Measurements from ENCODE around the gene NOS2. TPM values are rescaled to one million over a fixed set of nuclear protein-coding genes. Genes with fewer than 3 reads are reported as not detected.
A peak's percentile ranks its signal among the peaks of the same experiment; 100 is the strongest.
"Not testable (repeated sequence)": the region's sequence is repeated elsewhere in the genome, so short reads cannot be mapped to it uniquely, and the experiment has no call there.

Gene NOS2
- total RNA-seq, 1 donor from 2014 or later, result 1.0 TPM

DNA sequence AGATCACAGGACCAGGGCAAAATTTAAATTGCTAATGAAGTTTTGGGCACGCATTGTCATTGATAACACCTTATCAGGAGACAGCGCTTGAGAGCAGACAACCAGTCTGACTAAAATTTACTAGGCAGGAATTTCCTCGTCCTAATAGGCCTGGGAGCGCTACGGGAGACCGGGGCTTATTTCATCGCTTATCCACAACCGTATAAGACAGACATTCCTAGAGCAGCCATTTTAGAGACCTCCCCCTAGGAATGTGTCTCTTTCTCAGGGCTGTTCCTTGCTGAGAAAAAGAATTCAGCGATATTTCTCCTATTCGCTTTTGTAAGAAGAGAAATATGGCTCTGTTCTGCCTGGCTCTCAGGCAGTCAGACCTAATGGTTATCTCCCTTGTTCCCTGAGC lies 21.8 kb upstream of the NOS2 start:
- H3K4me1 ChIP-seq (ENCODE audit: control insufficient read depth in 3 of 3, insufficient read depth in 3 of 3, low read length in 3 of 3); H3K4me3 ChIP-seq (ENCODE audit: low read length in 3 of 3); H3K36me3 ChIP-seq (ENCODE audit: control insufficient read depth in 3 of 3, insufficient read depth in 3 of 3, low read length in 3 of 3); H3K9ac ChIP-seq (ENCODE audit: low read depth in 1 of 3, low read length in 3 of 3); H3K27me3 ChIP-seq (ENCODE audit: control insufficient read depth in 3 of 3, insufficient read depth in 3 of 3, low read length in 3 of 3); H3K27ac ChIP-seq (ENCODE audit: low read depth, low read length); H3K9me3 ChIP-seq (ENCODE audit: control insufficient read depth in 3 of 3, low read length in 3 of 3): not testable (repeated sequence)

DNA sequence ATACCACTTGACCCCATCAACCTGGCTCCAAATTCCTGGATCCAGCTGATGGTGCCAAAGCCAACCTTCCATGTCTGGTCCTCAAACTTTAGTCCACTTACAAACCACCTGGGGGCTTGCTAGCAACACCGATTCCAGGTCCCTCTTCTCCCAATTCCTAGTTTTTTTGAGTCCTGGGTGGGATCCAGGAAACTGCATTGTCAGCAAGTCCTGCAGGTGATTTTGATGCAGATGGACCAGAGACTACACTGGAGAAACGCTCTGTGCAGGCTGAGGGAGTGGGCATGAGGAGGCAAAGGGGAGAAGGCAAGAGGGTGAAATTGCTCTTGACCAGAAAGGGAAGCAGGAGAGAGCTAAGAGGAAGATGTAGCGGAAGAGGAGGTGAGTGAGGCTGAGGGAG lies 21.0 kb upstream of the NOS2 start:
- H3K9ac ChIP-seq (ENCODE audit: low read depth in 1 of 3, low read length in 3 of 3), result no peak overlapping the region

DNA sequence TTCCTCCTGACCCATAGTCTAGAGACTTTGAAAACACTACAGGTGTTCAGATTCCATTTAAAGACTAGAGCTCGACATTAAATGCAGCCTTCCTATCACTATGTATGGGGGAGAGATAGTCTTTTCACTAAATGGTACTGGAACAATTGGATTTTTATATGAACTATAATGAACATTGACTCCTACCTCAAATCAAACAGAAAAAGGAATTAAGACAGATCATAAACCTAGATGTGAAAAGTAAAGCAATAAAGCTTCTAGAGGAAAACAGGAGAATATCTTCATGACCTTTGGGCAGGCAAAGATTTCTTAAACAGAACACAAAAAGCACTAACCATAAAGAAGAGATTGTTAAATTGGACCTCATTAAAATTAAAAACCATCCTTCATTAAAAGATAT lies 18.8 kb upstream of the NOS2 start:
- Histone ChIP-seq H3K27ac (ENCODE audit: low read depth, low read length) (peak overlapping the region; percentile 54), H3K9ac (ENCODE audit: low read depth in 1 of 3, low read length in 3 of 3) (no peak overlapping the region)

More for the DNA sequence above, 21.0 kb upstream of the NOS2 start:
- peaks cover 4 to 6% (median 4%) of the 10 kb centered on the region in 3 donors for H3K4me1 ChIP-seq (ENCODE audit: control insufficient read depth in 3 of 3, insufficient read depth in 3 of 3, low read length in 3 of 3)
- no peaks in the 10 kb centered on the region for H3K27me3 ChIP-seq (ENCODE audit: control insufficient read depth in 3 of 3, insufficient read depth in 3 of 3, low read length in 3 of 3)
- H3K9me3 ChIP-seq (ENCODE audit: control insufficient read depth in 3 of 3, low read length in 3 of 3), result peaks cover 0 to 3% (median 2%) of the 10 kb centered on the region in 3 donors
- H3K4me3 ChIP-seq (ENCODE audit: low read length in 3 of 3), result no peak overlapping the region
- no peaks in the 10 kb centered on the region for H3K36me3 ChIP-seq (ENCODE audit: control insufficient read depth in 3 of 3, insufficient read depth in 3 of 3, low read length in 3 of 3)
- H3K27ac ChIP-seq (ENCODE audit: low read depth, low read length), result no peak overlapping the region

DNA sequence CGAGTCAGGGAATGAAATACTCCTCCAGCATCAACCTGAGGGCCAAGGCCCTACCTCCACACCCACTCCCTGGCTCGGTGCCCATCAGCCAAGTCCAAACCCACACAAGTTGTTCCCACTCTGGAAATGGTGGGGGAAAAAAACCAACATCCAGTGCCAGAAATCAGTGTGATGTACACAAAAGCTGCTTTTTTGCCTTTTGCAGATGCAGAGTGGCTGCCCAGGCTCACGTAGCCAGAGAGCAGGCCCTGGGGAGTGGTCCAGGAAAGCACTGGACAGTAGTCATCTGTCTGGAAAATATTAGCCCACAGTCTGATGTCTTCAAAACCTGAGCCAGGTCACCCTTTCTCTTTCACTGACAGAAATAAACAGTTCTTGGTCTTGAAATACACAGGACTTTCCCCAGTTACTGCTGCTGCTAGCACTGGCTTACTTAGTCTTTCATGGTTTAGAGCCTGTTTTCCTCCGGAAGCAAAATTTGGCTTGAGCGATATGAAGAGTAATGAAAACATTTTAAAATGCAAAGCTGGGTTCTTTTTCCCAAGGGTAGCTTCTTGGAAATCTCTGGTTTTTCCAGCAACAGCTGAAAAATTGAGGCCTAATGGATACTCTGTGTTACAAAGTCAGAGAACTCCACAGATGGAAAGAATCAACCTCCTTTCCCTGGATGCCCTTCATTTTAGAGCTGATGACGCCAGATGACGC lies 18.2 kb upstream of the NOS2 start:
- Histone ChIP-seq H3K27ac (ENCODE audit: low read depth, low read length) (peak overlapping the region; percentile 54), H3K9me3 (ENCODE audit: control insufficient read depth in 3 of 3, low read length in 3 of 3) (peaks cover 0 to 3% (median 2%) of the 10 kb centered on the region in 3 donors), H3K36me3 (ENCODE audit: control insufficient read depth in 3 of 3, insufficient read depth in 3 of 3, low read length in 3 of 3) (no peaks in the 10 kb centered on the region), H3K4me1 (ENCODE audit: control insufficient read depth in 3 of 3, insufficient read depth in 3 of 3, low read length in 3 of 3) (peaks cover 4 to 6% (median 4%) of the 10 kb centered on the region in 3 donors), H3K4me3 (ENCODE audit: low read length in 3 of 3) (no peak overlapping the region), H3K27me3 (ENCODE audit: control insufficient read depth in 3 of 3, insufficient read depth in 3 of 3, low read length in 3 of 3) (no peaks in the 10 kb centered on the region), H3K9ac (ENCODE audit: low read depth in 1 of 3, low read length in 3 of 3) (peak overlapping the region in 1 of 3 donors; percentile 14)

More for the DNA sequence above, 18.8 kb upstream of the NOS2 start:
- Histone ChIP-seq H3K4me1 (ENCODE audit: control insufficient read depth in 3 of 3, insufficient read depth in 3 of 3, low read length in 3 of 3) (peaks cover 4 to 6% (median 4%) of the 10 kb centered on the region in 3 donors), H3K27me3 (ENCODE audit: control insufficient read depth in 3 of 3, insufficient read depth in 3 of 3, low read length in 3 of 3) (no peaks in the 10 kb centered on the region), H3K9me3 (ENCODE audit: control insufficient read depth in 3 of 3, low read length in 3 of 3) (peaks cover 0 to 3% (median 2%) of the 10 kb centered on the region in 3 donors), H3K36me3 (ENCODE audit: control insufficient read depth in 3 of 3, insufficient read depth in 3 of 3, low read length in 3 of 3) (no peaks in the 10 kb centered on the region), H3K4me3 (ENCODE audit: low read length in 3 of 3) (no peak overlapping the region)

DNA sequence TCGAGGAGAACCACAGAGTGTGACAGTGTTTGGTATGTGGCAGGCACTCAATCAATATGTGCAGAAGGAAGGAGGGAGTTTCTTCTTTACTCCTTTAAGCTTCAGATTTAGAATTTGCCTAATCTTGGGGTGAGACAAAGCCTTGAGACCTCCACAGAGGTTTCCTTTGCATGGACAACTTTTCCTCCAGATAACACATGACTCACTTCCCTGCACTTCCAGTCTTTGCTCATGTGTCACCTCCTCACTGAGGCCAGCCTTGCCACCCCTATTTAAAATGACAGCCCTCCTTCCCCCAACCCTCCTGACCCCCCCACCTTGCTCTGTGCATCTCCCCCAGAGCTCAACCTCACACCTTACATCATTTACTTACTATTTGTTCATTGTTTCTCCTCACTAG lies 17.4 kb upstream of the NOS2 start:
- peak overlapping the region; percentile 28 for H3K27ac ChIP-seq (ENCODE audit: low read depth, low read length)
- H3K36me3 ChIP-seq (ENCODE audit: control insufficient read depth in 3 of 3, insufficient read depth in 3 of 3, low read length in 3 of 3), result no peaks in the 10 kb centered on the region
- H3K9ac ChIP-seq (ENCODE audit: low read depth in 1 of 3, low read length in 3 of 3), result no peak overlapping the region
- peaks cover 4 to 6% (median 4%) of the 10 kb centered on the region in 3 donors for H3K4me1 ChIP-seq (ENCODE audit: control insufficient read depth in 3 of 3, insufficient read depth in 3 of 3, low read length in 3 of 3)
- no peaks in the 10 kb centered on the region for H3K27me3 ChIP-seq (ENCODE audit: control insufficient read depth in 3 of 3, insufficient read depth in 3 of 3, low read length in 3 of 3)
- no peak overlapping the region for H3K4me3 ChIP-seq (ENCODE audit: low read length in 3 of 3)
- H3K9me3 ChIP-seq (ENCODE audit: control insufficient read depth in 3 of 3, low read length in 3 of 3), result peaks cover 0 to 3% (median 2%) of the 10 kb centered on the region in 3 donors

DNA sequence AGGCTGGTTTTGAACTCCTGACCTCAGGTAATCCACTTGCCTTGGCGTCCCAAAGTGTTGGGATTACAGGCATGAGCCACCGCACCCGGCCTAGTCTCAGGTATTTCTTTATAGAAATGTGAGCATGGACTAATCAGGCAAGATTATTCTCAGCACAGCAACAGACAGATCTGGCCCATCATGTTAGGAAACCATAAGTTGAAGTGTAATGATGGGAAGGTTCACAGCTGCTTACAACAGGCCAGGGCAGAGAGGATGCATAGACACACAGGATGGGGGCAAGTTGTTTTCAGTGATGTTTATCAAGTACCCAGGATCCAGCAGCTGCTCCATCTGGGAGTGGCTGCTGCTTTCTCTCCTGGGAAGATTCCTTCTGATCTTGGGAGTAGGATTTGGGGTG lies 16.6 kb upstream of the NOS2 start:
- no peaks in the 10 kb centered on the region for H3K36me3 ChIP-seq (ENCODE audit: control insufficient read depth in 3 of 3, insufficient read depth in 3 of 3, low read length in 3 of 3)
- no peak overlapping the region for H3K4me3 ChIP-seq (ENCODE audit: low read length in 3 of 3)
- no peak overlapping the region for H3K27ac ChIP-seq (ENCODE audit: low read depth, low read length)
- H3K9ac ChIP-seq (ENCODE audit: low read depth in 1 of 3, low read length in 3 of 3), result no peak overlapping the region
- H3K4me1 ChIP-seq (ENCODE audit: control insufficient read depth in 3 of 3, insufficient read depth in 3 of 3, low read length in 3 of 3), result peaks cover 4 to 6% (median 4%) of the 10 kb centered on the region in 3 donors
- H3K27me3 ChIP-seq (ENCODE audit: control insufficient read depth in 3 of 3, insufficient read depth in 3 of 3, low read length in 3 of 3), result no peaks in the 10 kb centered on the region
- H3K9me3 ChIP-seq (ENCODE audit: control insufficient read depth in 3 of 3, low read length in 3 of 3), result peaks cover 0 to 3% (median 2%) of the 10 kb centered on the region in 3 donors

DNA sequence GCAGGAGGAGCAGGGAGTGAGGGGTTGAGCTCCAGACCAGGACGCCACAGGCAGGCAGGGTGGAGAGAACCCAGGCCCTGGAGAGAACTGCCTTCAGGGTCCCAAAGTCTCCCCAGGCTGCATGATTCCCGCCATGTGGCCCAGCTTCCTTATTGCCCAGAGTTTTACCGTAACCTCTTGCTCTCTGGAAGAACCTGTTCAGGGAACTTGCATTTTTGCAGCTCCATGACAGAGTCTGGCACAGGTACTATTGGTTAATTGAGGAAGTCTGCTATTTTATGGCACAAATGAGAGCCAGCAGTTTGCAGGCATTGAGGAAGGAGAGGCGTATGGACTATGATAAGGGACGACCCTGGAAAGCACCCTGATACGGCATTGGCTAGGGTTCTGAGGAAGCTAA lies 11.6 kb upstream of the NOS2 start:
- H3K27ac ChIP-seq (ENCODE audit: low read depth, low read length), result no peak overlapping the region
- H3K9ac ChIP-seq (ENCODE audit: low read depth in 1 of 3, low read length in 3 of 3), result no peak overlapping the region
- H3K9me3 ChIP-seq (ENCODE audit: control insufficient read depth in 3 of 3, low read length in 3 of 3), result no peaks in the 10 kb centered on the region
- peaks cover 0 to 3% (median 0%) of the 10 kb centered on the region in 3 donors for H3K4me1 ChIP-seq (ENCODE audit: control insufficient read depth in 3 of 3, insufficient read depth in 3 of 3, low read length in 3 of 3)
- no peaks in the 10 kb centered on the region for H3K27me3 ChIP-seq (ENCODE audit: control insufficient read depth in 3 of 3, insufficient read depth in 3 of 3, low read length in 3 of 3)
- H3K36me3 ChIP-seq (ENCODE audit: control insufficient read depth in 3 of 3, insufficient read depth in 3 of 3, low read length in 3 of 3), result no peaks in the 10 kb centered on the region
- H3K4me3 ChIP-seq (ENCODE audit: low read length in 3 of 3), result no peak overlapping the region

DNA sequence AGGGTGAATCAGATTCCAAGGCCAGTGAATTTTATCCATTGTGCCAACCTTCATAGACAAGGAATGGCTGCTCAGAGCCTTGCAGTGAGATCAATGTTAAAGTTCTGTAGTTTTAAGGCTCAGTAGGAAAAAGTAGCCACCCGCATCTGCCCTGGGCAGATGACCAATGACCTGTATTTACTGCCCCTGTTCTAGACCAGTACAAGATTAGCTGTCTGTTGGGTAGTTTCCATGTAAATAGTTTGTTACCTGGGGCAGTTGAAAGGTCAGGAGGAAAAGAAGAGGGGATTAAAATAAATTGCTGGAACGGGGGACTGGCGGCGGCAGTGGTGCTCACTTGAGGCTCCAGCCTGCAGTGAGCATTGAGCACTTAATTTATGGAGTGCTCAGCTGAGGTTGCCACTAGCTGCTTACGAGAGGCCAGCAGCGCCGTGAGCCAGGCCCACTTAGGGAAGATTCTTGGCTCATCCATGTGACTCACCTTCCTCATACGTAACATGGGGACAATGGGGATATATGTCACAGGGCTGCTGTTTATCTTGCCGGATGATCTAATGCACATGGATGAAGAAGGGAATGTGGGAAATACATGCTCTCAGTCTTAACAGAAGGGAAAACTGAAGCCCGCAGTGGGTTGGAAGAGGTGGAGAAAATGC lies 10.7 kb upstream of the NOS2 start:
- H3K4me1 ChIP-seq (ENCODE audit: control insufficient read depth in 3 of 3, insufficient read depth in 3 of 3, low read length in 3 of 3), result peaks cover 0 to 5% (median 0%) of the 10 kb centered on the region in 3 donors
- H3K27me3 ChIP-seq (ENCODE audit: control insufficient read depth in 3 of 3, insufficient read depth in 3 of 3, low read length in 3 of 3), result no peaks in the 10 kb centered on the region
- no peak overlapping the region for H3K9ac ChIP-seq (ENCODE audit: low read depth in 1 of 3, low read length in 3 of 3)
- H3K9me3 ChIP-seq (ENCODE audit: control insufficient read depth in 3 of 3, low read length in 3 of 3), result no peaks in the 10 kb centered on the region
- no peaks in the 10 kb centered on the region for H3K36me3 ChIP-seq (ENCODE audit: control insufficient read depth in 3 of 3, insufficient read depth in 3 of 3, low read length in 3 of 3)
- no peak overlapping the region for H3K27ac ChIP-seq (ENCODE audit: low read depth, low read length)
- no peak overlapping the region for H3K4me3 ChIP-seq (ENCODE audit: low read length in 3 of 3)

DNA sequence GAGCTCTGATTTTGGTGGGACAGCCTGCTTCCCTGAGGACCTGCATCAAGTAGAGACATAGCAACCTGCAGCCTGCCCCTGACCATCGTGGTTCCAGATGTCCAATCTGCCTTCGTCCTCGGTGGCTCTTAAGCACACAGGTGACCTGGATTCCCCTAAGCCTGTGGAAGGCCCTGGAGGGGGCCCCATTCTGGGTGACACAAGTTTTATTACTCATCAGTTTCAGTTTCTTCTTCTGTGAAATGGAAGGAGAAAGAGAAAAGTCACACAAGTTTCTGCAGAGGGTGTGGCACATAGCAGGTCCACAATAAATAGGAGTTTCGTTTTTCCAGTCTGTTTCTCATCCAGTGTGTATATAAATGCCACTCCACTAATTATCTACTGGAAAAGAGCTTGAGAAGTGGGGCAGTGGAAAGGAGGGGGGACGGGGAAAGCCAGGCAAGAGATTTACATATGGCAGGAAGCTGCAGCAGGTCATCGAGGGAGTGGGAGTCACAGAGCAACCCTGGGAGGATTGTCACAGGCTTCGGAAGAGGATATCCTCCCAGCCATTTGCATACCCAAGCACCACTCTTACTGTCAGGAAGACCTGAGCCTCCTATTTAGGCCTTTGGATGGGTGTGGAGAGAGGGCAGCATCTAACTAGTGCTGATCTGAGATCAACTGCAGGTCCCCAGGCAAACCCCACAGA lies 10.0 kb upstream of the NOS2 start:
- no peaks in the 10 kb centered on the region for H3K36me3 ChIP-seq (ENCODE audit: control insufficient read depth in 3 of 3, insufficient read depth in 3 of 3, low read length in 3 of 3)
- H3K4me3 ChIP-seq (ENCODE audit: low read length in 3 of 3), result no peak overlapping the region

DNA sequence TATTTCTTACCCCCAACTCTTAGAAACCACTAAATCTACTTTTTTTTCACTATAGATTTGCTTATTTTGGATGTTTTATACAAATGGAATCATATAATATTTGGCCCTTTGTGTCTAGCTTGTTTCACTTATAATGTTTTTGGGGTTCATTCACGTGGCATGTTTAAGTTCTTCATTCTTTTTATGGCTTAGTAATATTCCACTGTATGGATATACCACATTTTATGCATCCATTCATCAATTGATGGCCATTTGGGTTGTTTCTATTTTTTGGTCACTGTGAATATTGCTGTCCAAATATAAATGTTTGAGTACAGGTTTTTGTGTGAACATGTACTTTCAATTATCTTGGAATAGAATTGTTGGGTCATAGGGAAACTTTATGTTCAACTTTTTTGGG lies 9.2 kb upstream of the NOS2 start:
- H3K36me3 ChIP-seq (ENCODE audit: control insufficient read depth in 3 of 3, insufficient read depth in 3 of 3, low read length in 3 of 3), result no peaks in the 10 kb centered on the region
- H3K4me1 ChIP-seq (ENCODE audit: control insufficient read depth in 3 of 3, insufficient read depth in 3 of 3, low read length in 3 of 3), result peaks cover 3 to 13% (median 6%) of the 10 kb centered on the region in 3 donors
- no peak overlapping the region for H3K27ac ChIP-seq (ENCODE audit: low read depth, low read length)
- H3K9me3 ChIP-seq (ENCODE audit: control insufficient read depth in 3 of 3, low read length in 3 of 3), result no peaks in the 10 kb centered on the region
- H3K9ac ChIP-seq (ENCODE audit: low read depth in 1 of 3, low read length in 3 of 3), result no peak overlapping the region
- no peaks in the 10 kb centered on the region for H3K27me3 ChIP-seq (ENCODE audit: control insufficient read depth in 3 of 3, insufficient read depth in 3 of 3, low read length in 3 of 3)
- no peak overlapping the region for H3K4me3 ChIP-seq (ENCODE audit: low read length in 3 of 3)

More for the DNA sequence above, 10.0 kb upstream of the NOS2 start:
- Histone ChIP-seq H3K9ac (ENCODE audit: low read depth in 1 of 3, low read length in 3 of 3) (no peak overlapping the region), H3K27me3 (ENCODE audit: control insufficient read depth in 3 of 3, insufficient read depth in 3 of 3, low read length in 3 of 3) (no peaks in the 10 kb centered on the region), H3K4me1 (ENCODE audit: control insufficient read depth in 3 of 3, insufficient read depth in 3 of 3, low read length in 3 of 3) (peaks cover 3 to 12% (median 6%) of the 10 kb centered on the region in 3 donors), H3K9me3 (ENCODE audit: control insufficient read depth in 3 of 3, low read length in 3 of 3) (no peaks in the 10 kb centered on the region), H3K27ac (ENCODE audit: low read depth, low read length) (no peak overlapping the region)

All from skeletal muscle tissue (tissue), 4 donors.